Activated gamma-delta T cell treated with anti-CD3 and anti-CD28 coated beads, Interleukin-2, amount 50 U/mL, for 16 hours (primary cell): ENCODE measurements around the gene BHLHE40.

Experiments used
- DNase-seq: peaks from one replicate; pipeline ENCODE4 v3.0.0-alpha.2; 2020; ENCODE audit warnings: low read depth

Gene BHLHE40

GRCh38 chr3:5019411-5020241 lies 40.4 kb downstream of the BHLHE40 start:
- peak; percentile 56 for DNase-seq

GRCh38 chr3:5020242-5020722 lies 41.0 kb downstream of the BHLHE40 start:
- no peak for DNase-seq

GRCh38 chr3:5021116-5022092 lies 42.2 kb downstream of the BHLHE40 start:
- no peak for DNase-seq

GRCh38 chr3:5022187-5022965 lies 43.1 kb downstream of the BHLHE40 start:
- DNase-seq = no peak

- no peak for DNase-seq
Measured at GRCh38 chr3:5022966-5023776, 43.9 kb downstream of the BHLHE40 start.

GRCh38 chr3:5023777-5024346 lies 44.6 kb downstream of the BHLHE40 start:
- DNase-seq = no peak

- DNase-seq = no peak
Measured at GRCh38 chr3:5026046-5026362, 46.8 kb downstream of the BHLHE40 start.

GRCh38 chr3:5029715-5030114 lies 50.5 kb downstream of the BHLHE40 start:
- DNase-seq = no peak

- no peak for DNase-seq
Measured at GRCh38 chr3:5030152-5030551, 50.9 kb downstream of the BHLHE40 start.

- DNase-seq = no peak
Measured at GRCh38 chr3:5032844-5033243, 53.6 kb downstream of the BHLHE40 start.
